ENCODE results near the gene RAPGEF4.

DNA sequence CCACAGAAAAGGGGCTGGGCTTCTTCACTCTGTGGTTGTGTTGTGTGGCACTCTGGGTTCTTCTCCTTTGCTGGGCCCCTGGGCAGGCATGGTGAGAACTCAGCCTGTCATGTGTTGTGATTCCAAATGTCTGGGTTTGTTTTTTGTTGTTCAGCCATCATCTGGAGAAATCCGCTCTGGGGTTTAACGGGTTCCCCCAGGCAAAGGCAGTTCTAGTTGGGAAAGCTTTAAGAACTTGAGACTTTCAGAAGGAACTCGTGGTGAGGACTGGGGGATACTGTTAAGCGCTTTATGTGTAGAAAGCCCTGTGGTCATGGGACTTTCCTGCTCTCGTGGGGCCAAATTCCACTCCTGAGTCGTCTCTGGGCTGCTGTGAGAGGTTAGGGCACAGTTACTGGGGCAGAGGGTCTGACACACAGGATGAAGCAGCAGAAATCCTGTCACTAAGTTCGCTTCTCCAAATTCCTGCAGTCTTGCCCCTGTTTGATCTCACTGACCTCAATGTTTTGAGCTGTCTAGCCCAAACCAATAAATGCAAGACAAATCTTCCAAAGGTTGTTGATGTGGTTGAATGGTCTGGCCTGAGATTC is 87.7 kb downstream of the RAPGEF4 start:
- TF ChIP-seq, protein P1, sequence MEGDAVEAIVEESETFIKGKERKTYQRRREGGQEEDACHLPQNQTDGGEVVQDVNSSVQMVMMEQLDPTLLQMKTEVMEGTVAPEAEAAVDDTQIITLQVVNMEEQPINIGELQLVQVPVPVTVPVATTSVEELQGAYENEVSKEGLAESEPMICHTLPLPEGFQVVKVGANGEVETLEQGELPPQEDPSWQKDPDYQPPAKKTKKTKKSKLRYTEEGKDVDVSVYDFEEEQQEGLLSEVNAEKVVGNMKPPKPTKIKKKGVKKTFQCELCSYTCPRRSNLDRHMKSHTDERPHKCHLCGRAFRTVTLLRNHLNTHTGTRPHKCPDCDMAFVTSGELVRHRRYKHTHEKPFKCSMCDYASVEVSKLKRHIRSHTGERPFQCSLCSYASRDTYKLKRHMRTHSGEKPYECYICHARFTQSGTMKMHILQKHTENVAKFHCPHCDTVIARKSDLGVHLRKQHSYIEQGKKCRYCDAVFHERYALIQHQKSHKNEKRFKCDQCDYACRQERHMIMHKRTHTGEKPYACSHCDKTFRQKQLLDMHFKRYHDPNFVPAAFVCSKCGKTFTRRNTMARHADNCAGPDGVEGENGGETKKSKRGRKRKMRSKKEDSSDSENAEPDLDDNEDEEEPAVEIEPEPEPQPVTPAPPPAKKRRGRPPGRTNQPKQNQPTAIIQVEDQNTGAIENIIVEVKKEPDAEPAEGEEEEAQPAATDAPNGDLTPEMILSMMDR (conservative IDR thresholded peaks at IDR 0.05), result no peak
- TF ChIP-seq EZH2 (IDR thresholded peaks at IDR 0.05; ENCODE audit: low read depth), result no peak
